Liver (tissue), 9 donors: ENCODE results near the gene STX7. TPM values are rescaled to one million over a fixed set of nuclear protein-coding genes. Genes with fewer than 3 reads are reported as not detected.

Experiments used
- DNase-seq: peaks from one replicate; pipeline ENCODE4 v3.0.0-alpha.2; 2017; ENCODE audit warnings: low spot score
- H3K27ac ChIP-seq, 2 donors: one replicate each; pipeline ENCODE4 v1.7.0; 2013; ENCODE audit warnings: inconsistent platforms in 2 of 2, low read length in 2 of 2, control low read depth in 1 of 2, low read depth in 1 of 2, mild to moderate bottlenecking in 1 of 2
- H3K27me3 ChIP-seq, 4 donors: one replicate each; pipeline versions ENCODE4 v1.6.1 to v1.7.0; 2013; ENCODE audit warnings: low read length in 3 of 4, inconsistent platforms in 1 of 4, mild to moderate bottlenecking in 1 of 4, moderate library complexity in 1 of 4; ENCODE audit not compliant: control insufficient read depth in 4 of 4, insufficient read depth in 4 of 4
- H3K36me3 ChIP-seq, 4 donors: one replicate each; pipeline versions ENCODE4 v1.6.1 to v1.7.0; 2013; ENCODE audit warnings: low read length in 3 of 4, mild to moderate bottlenecking in 3 of 4, low read depth in 1 of 4, moderate library complexity in 1 of 4; ENCODE audit not compliant: control insufficient read depth in 4 of 4, insufficient read depth in 3 of 4
- H3K4me1 ChIP-seq, 4 donors: one replicate each; pipeline versions ENCODE4 v1.6.1 to v1.7.0; 2013; ENCODE audit warnings: low read length in 3 of 4, mild to moderate bottlenecking in 3 of 4, moderate library complexity in 1 of 4; ENCODE audit not compliant: control insufficient read depth in 4 of 4, insufficient read depth in 4 of 4
- H3K4me3 ChIP-seq, 3 donors: one replicate each; pipeline versions ENCODE4 v1.6.1 to v1.7.0; 2013; ENCODE audit warnings: low read length in 3 of 3, control low read depth in 1 of 3, low read depth in 1 of 3, mild to moderate bottlenecking in 1 of 3
- H3K9ac ChIP-seq, 2 donors: one replicate each; pipeline ENCODE4 v1.7.0; 2013; ENCODE audit warnings: low read length in 2 of 2, mild to moderate bottlenecking in 2 of 2, moderate library complexity in 2 of 2, control low read depth in 1 of 2, low read depth in 1 of 2
- H3K9me3 ChIP-seq, 4 donors: one replicate each; pipeline versions ENCODE4 v1.6.1 to v1.7.0; 2013; ENCODE audit warnings: low read length in 3 of 4; ENCODE audit not compliant: control insufficient read depth in 4 of 4
- EGR1 ChIP-seq, 2 donors: IDR thresholded peaks; 2 replicates each; pipeline ENCODE4 v1.6.1; 2016 to 2018; ENCODE audit warnings: antibody characterized with exemption in 2 of 2, low read depth in 2 of 2
- FOXA1 ChIP-seq: IDR thresholded peaks from 2 replicates; pipeline ENCODE4 v1.6.1; 2016; ENCODE audit warnings: antibody characterized with exemption
- FOXA2 ChIP-seq: IDR thresholded peaks from 2 replicates; pipeline ENCODE4 v1.6.1; 2016; ENCODE audit warnings: antibody characterized with exemption
- GABPA ChIP-seq, 2 donors: IDR thresholded peaks in 1 of 2; conservative IDR thresholded peaks in 1 of 2; 2 replicates each; pipeline ENCODE4 v1.6.1; 2016; ENCODE audit warnings: antibody characterized with exemption in 2 of 2, mild to moderate bottlenecking in 1 of 2, moderate library complexity in 1 of 2
- HNF4A ChIP-seq, 2 donors: conservative IDR thresholded peaks; 2 replicates each; pipeline ENCODE4 v1.6.1; 2016; ENCODE audit warnings: antibody characterized with exemption in 2 of 2, mild to moderate bottlenecking in 2 of 2
- HNF4G ChIP-seq: IDR thresholded peaks from 2 replicates; pipeline ENCODE4 v1.6.1; 2016; ENCODE audit warnings: antibody characterized with exemption
- JUND ChIP-seq, 2 donors: IDR thresholded peaks; 2 replicates each; pipeline ENCODE4 v1.6.1; 2016; ENCODE audit warnings: antibody characterized with exemption in 2 of 2
- NR2F2 ChIP-seq: IDR thresholded peaks from 2 replicates; pipeline ENCODE4 v1.6.1; 2016; ENCODE audit warnings: antibody characterized with exemption
- RAD21 ChIP-seq, 2 donors: IDR thresholded peaks; 2 replicates each; pipeline ENCODE4 v1.6.1; 2016; ENCODE audit warnings: antibody characterized with exemption in 2 of 2, mild to moderate bottlenecking in 2 of 2
- RXRA ChIP-seq, 2 donors: IDR thresholded peaks; 2 replicates each; pipeline ENCODE4 v1.6.1; 2017 to 2018; ENCODE audit warnings: antibody characterized with exemption in 2 of 2, mild to moderate bottlenecking in 1 of 2
- SP1 ChIP-seq: IDR thresholded peaks from 2 replicates; pipeline ENCODE4 v1.6.1; 2018; ENCODE audit warnings: antibody characterized with exemption, mild to moderate bottlenecking
- TAF1 ChIP-seq: conservative IDR thresholded peaks from 2 replicates; pipeline ENCODE4 v1.6.1; 2016; ENCODE audit warnings: antibody characterized with exemption, mild to moderate bottlenecking
- YY1 ChIP-seq: IDR thresholded peaks from 2 replicates; pipeline ENCODE4 v1.6.1; 2016; ENCODE audit warnings: antibody characterized with exemption, mild to moderate bottlenecking
- WGBS: extraction: QIAGEN DNeasy Blood & Tissue Kit; methylation state at CpG from one replicate; pipeline ENCODE4 v1.1.7; 2013; 5-methylcytosine and 5-hydroxymethylcytosine counted together
- polyA plus RNA-seq, 2 donors: library from polyadenylated mRNA; stranded (reverse) in 1 of 2; unstranded in 1 of 2; fragments of 200-250 nt in 1 of 2; fragments of >200 nt in 1 of 2; fragmentation: Nextera tagmentation in 1 of 2; extraction: Ambion mirVana in 1 of 2; gene quantifications; one replicate each; pipeline versions ENCODE4 v1.2.1 to v1.2.3, GENCODE V29; 2013 to 2015
- total RNA-seq, 2 donors: library from RNA; depleted of rRNA; stranded (reverse); fragments of >200 nt; gene quantifications; one replicate each; pipeline ENCODE4 v1.2.3, GENCODE V29; 2014
- TF ChIP-seq, protein P1 (sequence below): IDR thresholded peaks from 2 replicates; pipeline ENCODE4 v1.6.1; 2016; ENCODE audit warnings: antibody characterized with exemption
- TF ChIP-seq, protein P2 (sequence below): IDR thresholded peaks from 2 replicates; pipeline ENCODE4 v1.6.1; 2016; ENCODE audit warnings: antibody characterized with exemption, mild to moderate bottlenecking
- TF ChIP-seq, protein P3 (sequence below): IDR thresholded peaks from 2 replicates; pipeline ENCODE4 v1.6.1; 2016; ENCODE audit warnings: antibody characterized with exemption
- TF ChIP-seq, protein P4 (sequence below): fragments of 150-350 bp; IDR thresholded peaks from 2 replicates; pipeline ENCODE4 v1.5.1; 2017; ENCODE audit warnings: improper control_type of control experiment, low read depth, low read length; ENCODE audit not compliant: missing input control
- TF ChIP-seq, protein P5 (sequence below): IDR thresholded peaks from 2 replicates; pipeline ENCODE4 v1.6.1; 2016; ENCODE audit warnings: antibody characterized with exemption
- donor health status: healthy.
- donor health status: healthy.
- donor health status: healthy.
- donor health status: healthy.
- donor health status: healthy.

Gene STX7
- total and polyA plus RNA-seq, 4 donors = 7.5 to 20.0 (median 14.3) TPM

DNA sequence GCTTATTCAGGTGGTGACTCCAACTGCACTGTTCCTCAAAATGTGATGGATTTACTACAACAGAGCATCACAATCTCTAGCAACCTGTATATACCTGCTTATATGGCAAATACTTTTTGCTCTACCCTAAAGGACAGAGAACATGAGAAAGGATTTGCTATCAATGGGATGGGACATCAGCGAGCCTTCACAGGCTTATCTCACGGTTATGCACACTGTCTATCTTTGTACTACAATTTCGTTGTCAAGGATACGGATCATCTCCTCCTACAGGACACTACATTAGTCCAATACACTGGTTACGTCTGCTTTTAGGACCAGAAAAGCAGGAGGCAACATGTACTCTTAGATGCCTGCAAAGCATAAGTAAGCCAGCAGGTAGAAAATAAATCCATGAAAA is 34.2 kb downstream of the STX7 start:
- no peak for DNase-seq
- Histone ChIP-seq H3K27ac (no peak overlapping the region), H3K9ac (no peak overlapping the region), H3K9me3 (no peaks in the 10 kb centered on the region), H3K4me1 (no peaks in the 10 kb centered on the region), H3K36me3 (peaks cover 0 to 3% (median 0%) of the 10 kb centered on the region in 4 donors), H3K27me3 (no peaks in the 10 kb centered on the region), H3K4me3 (no peak overlapping the region)
- WGBS = 94% methylated on average over 5 of the region's 5 CpGs
- TF ChIP-seq YY1 (no peak), GABPA (IDR thresholded peaks at IDR 0.05 in 1 of 2, conservative IDR thresholded peaks at IDR 0.05 in 1 of 2) (no peak), RXRA (IDR thresholded peaks at IDR 0.05) (no peak), RAD21 (IDR thresholded peaks at IDR 0.05) (no peak)
- TF ChIP-seq, protein P1, sequence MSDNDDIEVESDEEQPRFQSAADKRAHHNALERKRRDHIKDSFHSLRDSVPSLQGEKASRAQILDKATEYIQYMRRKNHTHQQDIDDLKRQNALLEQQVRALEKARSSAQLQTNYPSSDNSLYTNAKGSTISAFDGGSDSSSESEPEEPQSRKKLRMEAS = no peak

DNA sequence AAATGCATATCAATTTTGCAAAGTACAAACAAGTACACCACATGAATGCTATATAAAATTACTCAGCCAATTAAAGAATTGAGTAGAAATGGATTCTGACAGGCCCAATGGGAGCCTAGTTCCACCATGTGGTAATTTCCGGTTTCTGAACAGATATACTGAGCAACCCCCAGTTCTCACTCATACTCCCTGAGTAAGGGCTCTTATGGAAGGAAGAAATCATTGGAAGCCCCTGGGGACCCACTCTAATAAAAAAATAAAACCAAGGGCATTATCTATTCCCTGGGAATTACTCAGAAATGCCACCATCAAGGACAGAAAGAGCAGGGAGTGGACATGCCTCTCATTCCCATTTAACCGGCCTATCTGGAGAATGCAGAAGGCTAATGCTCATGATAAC is 34.6 kb downstream of the STX7 start:
- Histone ChIP-seq H3K9me3 (no peaks in the 10 kb centered on the region), H3K36me3 (peaks cover 0 to 3% (median 0%) of the 10 kb centered on the region in 4 donors), H3K4me1 (no peaks in the 10 kb centered on the region), H3K9ac (no peak overlapping the region), H3K27ac (no peak overlapping the region), H3K4me3 (no peak overlapping the region), H3K27me3 (no peaks in the 10 kb centered on the region)
- TF ChIP-seq NR2F2 (no peak), YY1 (no peak), JUND (IDR thresholded peaks at IDR 0.05) (no peak), FOXA1 (no peak), HNF4A (conservative IDR thresholded peaks at IDR 0.05) (no peak), SP1 (no peak), HNF4G (no peak), TAF1 (no peak), EGR1 (IDR thresholded peaks at IDR 0.05; ENCODE audit: low read depth in 2 of 2) (no peak), RAD21 (IDR thresholded peaks at IDR 0.05) (no peak), RXRA (IDR thresholded peaks at IDR 0.05) (no peak), FOXA2 (no peak), GABPA (IDR thresholded peaks at IDR 0.05 in 1 of 2, conservative IDR thresholded peaks at IDR 0.05 in 1 of 2) (no peak)
- TF ChIP-seq, protein P2, sequence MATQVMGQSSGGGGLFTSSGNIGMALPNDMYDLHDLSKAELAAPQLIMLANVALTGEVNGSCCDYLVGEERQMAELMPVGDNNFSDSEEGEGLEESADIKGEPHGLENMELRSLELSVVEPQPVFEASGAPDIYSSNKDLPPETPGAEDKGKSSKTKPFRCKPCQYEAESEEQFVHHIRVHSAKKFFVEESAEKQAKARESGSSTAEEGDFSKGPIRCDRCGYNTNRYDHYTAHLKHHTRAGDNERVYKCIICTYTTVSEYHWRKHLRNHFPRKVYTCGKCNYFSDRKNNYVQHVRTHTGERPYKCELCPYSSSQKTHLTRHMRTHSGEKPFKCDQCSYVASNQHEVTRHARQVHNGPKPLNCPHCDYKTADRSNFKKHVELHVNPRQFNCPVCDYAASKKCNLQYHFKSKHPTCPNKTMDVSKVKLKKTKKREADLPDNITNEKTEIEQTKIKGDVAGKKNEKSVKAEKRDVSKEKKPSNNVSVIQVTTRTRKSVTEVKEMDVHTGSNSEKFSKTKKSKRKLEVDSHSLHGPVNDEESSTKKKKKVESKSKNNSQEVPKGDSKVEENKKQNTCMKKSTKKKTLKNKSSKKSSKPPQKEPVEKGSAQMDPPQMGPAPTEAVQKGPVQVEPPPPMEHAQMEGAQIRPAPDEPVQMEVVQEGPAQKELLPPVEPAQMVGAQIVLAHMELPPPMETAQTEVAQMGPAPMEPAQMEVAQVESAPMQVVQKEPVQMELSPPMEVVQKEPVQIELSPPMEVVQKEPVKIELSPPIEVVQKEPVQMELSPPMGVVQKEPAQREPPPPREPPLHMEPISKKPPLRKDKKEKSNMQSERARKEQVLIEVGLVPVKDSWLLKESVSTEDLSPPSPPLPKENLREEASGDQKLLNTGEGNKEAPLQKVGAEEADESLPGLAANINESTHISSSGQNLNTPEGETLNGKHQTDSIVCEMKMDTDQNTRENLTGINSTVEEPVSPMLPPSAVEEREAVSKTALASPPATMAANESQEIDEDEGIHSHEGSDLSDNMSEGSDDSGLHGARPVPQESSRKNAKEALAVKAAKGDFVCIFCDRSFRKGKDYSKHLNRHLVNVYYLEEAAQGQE = no peak
- TF ChIP-seq, protein P3, sequence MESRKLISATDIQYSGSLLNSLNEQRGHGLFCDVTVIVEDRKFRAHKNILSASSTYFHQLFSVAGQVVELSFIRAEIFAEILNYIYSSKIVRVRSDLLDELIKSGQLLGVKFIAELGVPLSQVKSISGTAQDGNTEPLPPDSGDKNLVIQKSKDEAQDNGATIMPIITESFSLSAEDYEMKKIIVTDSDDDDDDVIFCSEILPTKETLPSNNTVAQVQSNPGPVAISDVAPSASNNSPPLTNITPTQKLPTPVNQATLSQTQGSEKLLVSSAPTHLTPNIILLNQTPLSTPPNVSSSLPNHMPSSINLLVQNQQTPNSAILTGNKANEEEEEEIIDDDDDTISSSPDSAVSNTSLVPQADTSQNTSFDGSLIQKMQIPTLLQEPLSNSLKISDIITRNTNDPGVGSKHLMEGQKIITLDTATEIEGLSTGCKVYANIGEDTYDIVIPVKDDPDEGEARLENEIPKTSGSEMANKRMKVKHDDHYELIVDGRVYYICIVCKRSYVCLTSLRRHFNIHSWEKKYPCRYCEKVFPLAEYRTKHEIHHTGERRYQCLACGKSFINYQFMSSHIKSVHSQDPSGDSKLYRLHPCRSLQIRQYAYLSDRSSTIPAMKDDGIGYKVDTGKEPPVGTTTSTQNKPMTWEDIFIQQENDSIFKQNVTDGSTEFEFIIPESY = no peak
- TF ChIP-seq, protein P4, sequence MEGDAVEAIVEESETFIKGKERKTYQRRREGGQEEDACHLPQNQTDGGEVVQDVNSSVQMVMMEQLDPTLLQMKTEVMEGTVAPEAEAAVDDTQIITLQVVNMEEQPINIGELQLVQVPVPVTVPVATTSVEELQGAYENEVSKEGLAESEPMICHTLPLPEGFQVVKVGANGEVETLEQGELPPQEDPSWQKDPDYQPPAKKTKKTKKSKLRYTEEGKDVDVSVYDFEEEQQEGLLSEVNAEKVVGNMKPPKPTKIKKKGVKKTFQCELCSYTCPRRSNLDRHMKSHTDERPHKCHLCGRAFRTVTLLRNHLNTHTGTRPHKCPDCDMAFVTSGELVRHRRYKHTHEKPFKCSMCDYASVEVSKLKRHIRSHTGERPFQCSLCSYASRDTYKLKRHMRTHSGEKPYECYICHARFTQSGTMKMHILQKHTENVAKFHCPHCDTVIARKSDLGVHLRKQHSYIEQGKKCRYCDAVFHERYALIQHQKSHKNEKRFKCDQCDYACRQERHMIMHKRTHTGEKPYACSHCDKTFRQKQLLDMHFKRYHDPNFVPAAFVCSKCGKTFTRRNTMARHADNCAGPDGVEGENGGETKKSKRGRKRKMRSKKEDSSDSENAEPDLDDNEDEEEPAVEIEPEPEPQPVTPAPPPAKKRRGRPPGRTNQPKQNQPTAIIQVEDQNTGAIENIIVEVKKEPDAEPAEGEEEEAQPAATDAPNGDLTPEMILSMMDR = no peak
- TF ChIP-seq, protein P1 = no peak
- TF ChIP-seq, protein P5, sequence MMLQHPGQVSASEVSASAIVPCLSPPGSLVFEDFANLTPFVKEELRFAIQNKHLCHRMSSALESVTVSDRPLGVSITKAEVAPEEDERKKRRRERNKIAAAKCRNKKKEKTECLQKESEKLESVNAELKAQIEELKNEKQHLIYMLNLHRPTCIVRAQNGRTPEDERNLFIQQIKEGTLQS = no peak
- no peak for DNase-seq
- 95% methylated on average over 2 of the region's 2 CpGs for WGBS
